GM18499 (cell line): ENCODE data around the gene CDK5RAP2.

Experiments
- ATAC-seq: cut with Tn5 transposase; IDR thresholded peaks from one replicate; pipeline ENCODE4 v1.9.1; 2021; ENCODE audit warnings: moderate number of reproducible peaks; ENCODE audit not compliant: insufficient read depth, unreplicated experiment

CDK5RAP2 gene

DNA sequence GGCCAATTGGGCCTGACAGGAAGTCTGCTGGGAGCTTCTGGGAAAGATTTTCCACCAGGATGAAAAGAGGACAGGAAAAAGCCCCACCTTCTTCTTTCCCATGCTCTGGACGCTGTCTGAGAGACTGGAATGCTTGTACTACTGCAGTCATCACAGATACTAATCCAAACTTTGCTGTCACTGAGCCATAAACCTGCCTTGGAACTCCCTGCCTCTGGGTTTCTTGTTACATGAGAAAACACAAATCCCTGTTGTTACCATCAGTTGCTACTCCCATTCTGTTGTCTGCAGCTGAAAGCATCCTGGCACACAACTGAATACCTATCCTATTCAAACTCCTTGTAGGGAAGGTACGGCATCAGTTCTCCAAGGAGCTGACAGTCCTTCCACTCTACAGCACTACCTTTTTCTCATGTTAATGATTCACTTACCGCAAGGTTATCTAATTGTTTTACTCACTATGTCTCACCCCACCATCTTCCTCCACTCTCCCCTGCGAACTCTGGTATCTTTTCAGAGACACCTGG is 167.5 kb downstream of the CDK5RAP2 start:
- ATAC-seq: no peak

GRCh38 chr9:120411862-120412424 is 168.0 kb downstream of the CDK5RAP2 start:
- no peak for ATAC-seq

GRCh38 chr9:120410925-120411501 is 169.0 kb downstream of the CDK5RAP2 start:
- ATAC-seq: no peak

GRCh38 chr9:120408680-120409258 is 171.2 kb downstream of the CDK5RAP2 start:
- no peak for ATAC-seq

DNA sequence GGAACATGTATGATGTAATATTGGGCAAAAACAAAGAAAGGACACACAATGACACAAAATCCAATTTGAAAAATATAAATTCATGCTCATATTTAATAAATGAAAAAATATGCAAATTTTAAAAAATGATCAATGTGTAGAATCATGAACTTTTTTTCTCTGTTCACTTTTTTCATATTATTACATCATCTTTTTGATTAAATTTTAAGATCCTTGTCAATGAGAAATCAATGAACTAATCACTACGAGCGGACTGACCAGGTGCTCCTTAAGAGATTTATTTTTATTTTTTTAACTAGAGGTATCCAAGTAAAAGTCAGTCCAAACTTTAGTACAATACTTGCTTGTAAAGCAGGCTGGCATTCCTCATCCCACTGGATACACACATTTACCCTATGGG is 174.1 kb downstream of the CDK5RAP2 start:
- no peak for ATAC-seq

- ATAC-seq: no peak
Observed at GRCh38 chr9:120405134-120405533, 174.8 kb downstream of the CDK5RAP2 start.

- ATAC-seq: no peak
Observed at GRCh38 chr9:120403543-120403856, 176.5 kb downstream of the CDK5RAP2 start.

DNA sequence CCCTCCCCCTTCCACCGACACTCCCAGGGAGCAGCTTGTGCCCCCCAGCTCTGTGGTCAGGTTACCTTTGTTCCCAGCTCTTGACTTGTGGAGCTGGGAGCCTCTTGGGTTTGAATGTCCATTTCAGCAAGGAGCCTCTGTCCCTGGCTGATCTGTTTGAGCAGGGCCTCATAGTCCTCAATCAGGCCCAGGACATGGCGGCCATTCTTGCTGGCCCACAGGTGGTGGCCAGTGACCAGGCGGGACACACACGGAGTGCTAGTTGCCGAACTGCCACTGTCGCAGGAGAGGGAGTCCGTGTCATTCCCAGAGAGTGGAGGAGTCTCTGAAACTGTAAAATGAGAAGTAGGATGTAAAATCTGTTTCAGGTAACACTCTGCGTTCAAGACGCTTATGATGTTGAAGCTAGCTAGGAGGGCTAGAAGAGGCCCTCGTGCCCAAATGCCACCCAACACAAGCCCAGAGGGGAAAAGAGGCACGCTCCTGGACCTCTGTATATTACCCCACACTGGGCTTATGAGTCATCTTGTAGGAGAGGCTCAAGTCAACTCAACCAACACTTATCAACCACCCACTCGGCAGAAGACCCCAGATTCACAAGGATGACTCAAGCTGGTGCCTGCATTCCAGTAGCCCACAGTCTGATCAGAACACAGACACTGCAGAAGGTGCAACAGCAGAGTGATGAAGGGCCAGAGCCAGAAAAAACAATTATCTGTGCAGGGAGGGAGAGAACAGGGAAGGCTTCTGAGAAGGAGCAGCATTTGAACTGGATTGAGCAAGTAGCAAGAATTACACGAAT is 177.0 kb downstream of the CDK5RAP2 start:
- ATAC-seq: no peak

DNA sequence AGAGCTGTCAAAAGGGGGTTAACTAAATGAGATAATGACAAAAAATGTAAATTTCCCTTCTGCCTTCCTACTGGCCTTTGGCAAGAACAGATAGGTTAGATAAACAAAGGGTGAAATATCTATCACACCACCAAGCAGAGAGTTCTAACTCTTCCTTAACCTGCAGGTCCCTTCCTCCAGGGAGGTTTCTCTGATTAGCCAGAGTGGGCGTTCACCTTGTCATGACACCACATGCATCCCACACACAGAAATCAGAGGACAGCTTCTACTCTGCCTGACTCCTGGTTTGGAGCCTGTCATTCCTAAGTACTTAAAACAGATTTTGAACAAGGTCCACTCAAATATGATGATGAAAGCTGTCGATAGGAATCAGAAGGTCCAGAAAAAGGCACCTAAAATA is 180.0 kb downstream of the CDK5RAP2 start:
- ATAC-seq: no peak

- no peak for ATAC-seq
Observed at GRCh38 chr9:120398286-120398685, 181.7 kb downstream of the CDK5RAP2 start.

GRCh38 chr9:120397453-120397852 is 182.5 kb downstream of the CDK5RAP2 start:
- ATAC-seq: no peak

DNA sequence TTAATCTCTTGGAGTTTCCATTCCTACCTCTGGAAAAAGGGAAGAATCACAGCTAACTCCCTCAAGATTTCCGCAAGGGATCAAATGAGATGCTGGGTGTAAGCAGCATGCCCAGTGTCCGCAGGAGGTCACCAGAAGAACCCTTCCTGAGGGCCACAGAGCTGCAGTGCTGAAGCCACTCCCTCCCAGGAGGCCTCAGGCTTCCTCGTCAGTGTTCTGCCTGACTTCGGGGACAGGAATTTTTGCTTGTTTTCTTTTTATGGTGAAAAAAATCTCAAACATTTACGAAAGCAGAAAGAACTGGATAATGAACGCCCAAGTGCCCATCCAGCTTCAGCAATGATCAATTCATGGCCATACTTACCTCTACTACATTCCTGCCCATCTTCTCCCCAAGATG is 183.0 kb downstream of the CDK5RAP2 start:
- ATAC-seq: no peak

- no peak for ATAC-seq
Observed at GRCh38 chr9:120396418-120396817, 183.5 kb downstream of the CDK5RAP2 start.

DNA sequence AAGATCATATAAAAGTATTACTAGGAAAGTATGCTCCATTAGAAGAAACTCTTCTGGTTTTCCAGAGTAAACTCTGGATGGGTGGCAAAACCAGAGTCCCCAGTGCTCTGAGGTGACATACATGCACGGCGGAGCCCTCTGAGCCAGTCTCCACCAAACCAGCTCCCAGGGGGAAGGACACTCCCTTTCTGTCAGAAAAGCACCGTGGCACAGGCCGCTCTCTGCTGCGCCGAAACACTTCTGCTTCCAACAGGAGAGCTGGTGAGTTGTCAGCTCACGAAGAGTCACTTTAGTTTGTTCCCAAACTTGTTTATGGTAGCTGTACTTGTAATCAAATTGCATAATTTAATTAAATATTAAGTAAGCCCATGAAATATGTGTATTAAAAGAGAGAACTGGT is 184.6 kb downstream of the CDK5RAP2 start:
- ATAC-seq: no peak

- no peak for ATAC-seq
Observed at GRCh38 chr9:120394058-120394669, 185.8 kb downstream of the CDK5RAP2 start.

DNA sequence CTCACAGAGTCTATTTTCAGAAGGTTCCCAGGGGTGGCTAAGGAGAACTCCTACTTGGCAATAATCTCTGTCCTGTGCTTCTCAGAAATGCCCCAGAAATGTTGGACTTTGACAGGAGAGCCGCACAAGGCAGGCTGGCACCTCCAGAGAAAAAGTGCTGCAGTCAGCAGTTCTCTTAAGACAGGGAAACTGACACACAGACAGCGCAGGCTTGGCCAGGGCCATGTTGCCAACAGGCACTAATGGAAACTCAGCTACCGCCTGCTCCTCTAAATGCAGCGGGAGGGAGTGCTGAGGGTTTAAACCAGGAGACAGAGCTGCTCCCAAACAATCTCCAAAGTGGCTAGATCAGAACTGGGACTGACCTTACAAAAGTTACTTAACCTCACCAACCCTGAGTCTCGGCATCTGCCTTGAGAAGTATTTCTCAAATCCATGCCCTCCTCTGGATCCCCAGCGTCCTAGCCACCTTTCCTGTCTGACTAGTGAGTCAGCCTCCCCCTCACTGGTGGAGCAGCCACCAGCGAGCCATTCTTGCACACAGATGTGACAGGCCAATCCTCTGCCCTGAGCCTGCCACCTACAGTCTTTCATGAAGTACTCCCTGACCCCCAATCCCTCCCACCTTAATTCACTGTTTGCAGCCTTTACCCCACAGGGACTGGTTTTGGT is 186.4 kb downstream of the CDK5RAP2 start:
- no peak for ATAC-seq

DNA sequence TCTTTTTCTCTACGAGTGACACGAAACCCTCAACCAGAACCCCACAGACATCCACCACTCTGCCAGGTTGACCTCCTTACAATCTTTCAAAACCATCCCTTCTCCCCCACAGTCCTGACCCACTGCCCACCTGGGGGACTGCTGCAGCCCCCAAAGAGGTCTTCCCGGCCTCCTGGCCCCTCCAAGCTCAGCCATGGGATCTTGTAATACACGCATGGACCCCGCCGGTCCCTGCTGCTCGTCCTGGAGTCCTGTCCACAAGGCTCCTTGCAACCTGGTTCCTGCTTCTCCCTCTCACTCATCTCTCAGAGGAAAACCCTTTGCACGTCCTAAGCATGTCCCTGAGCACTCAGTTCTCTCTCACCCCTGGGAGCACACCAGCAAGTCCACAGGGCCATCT is 187.3 kb downstream of the CDK5RAP2 start:
- no peak for ATAC-seq

- ATAC-seq: no peak
Observed at GRCh38 chr9:120392245-120392644, 187.7 kb downstream of the CDK5RAP2 start.

DNA sequence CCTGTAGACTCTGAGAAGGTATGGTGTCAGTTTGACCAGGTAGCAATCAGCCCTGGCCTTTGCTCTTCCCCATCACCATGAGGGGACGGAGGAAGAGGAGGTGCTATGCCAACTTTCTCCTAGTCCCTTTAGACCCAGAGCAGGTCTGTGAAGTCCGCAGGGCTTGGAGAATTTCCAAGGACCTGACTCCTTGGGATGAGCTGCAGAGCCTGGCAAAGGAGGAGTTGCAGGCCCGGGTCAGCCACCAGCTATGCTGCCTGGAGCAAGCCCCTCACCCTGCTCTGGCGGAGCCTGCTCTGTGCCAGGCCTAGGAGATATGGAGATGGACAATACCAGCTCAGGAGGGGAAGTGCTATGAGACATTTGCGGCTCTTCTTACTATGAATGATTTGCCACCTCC is 188.3 kb downstream of the CDK5RAP2 start:
- no peak for ATAC-seq

GRCh38 chr9:120390637-120391190 is 189.3 kb downstream of the CDK5RAP2 start:
- no peak for ATAC-seq
